ENCODE data around the gene C17orf113.
A peak's percentile ranks its signal among the peaks of the same experiment; 100 is the strongest.
"Not testable (repeated sequence)": the region's sequence is repeated elsewhere in the genome, so short reads cannot be mapped to it uniquely, and the experiment has no call there.

Gene C17orf113

GRCh38 chr17:42016411-42016831 is 34.0 kb downstream of the C17orf113 start:
- DNase-seq, result peak in 1 of 5 experiments; percentile 44

- DNase-seq, result not testable (repeated sequence)
These were observed 36.7 kb downstream of the C17orf113 start for GRCh38 chr17:42013740-42014139.

- DNase-seq, result not testable (repeated sequence)
These were observed 38.0 kb downstream of the C17orf113 start for GRCh38 chr17:42012363-42012762.

- DNase-seq, result no peak
These were observed 39.4 kb downstream of the C17orf113 start for GRCh38 chr17:42010898-42011516.

- DNase-seq, result not testable (repeated sequence)
These were observed 40.1 kb downstream of the C17orf113 start for GRCh38 chr17:42010266-42010680.

- no peak for DNase-seq
These were observed 41.2 kb downstream of the C17orf113 start for GRCh38 chr17:42009170-42009569.

GRCh38 chr17:42005166-42005565 is 45.2 kb downstream of the C17orf113 start:
- no peak for DNase-seq

GRCh38 chr17:42002792-42003301 is 47.6 kb downstream of the C17orf113 start:
- no peak for DNase-seq

GRCh38 chr17:42002175-42002791 is 48.1 kb downstream of the C17orf113 start:
- no peak for DNase-seq

GRCh38 chr17:42001729-42002128 is 48.7 kb downstream of the C17orf113 start:
- no peak for DNase-seq

- no peak for DNase-seq
These were observed 49.8 kb downstream of the C17orf113 start for GRCh38 chr17:42000413-42001133.

- no peak for DNase-seq
These were observed 51.9 kb downstream of the C17orf113 start for GRCh38 chr17:41998497-41998896.

GRCh38 chr17:41996855-41997164 is 53.6 kb downstream of the C17orf113 start:
- DNase-seq, result no peak

- DNase-seq, result no peak
These were observed 57.8 kb downstream of the C17orf113 start for GRCh38 chr17:41992576-41992975.

GRCh38 chr17:41989702-41990419 is 60.5 kb downstream of the C17orf113 start:
- no peak for DNase-seq

GRCh38 chr17:41988418-41988817 is 62.0 kb downstream of the C17orf113 start:
- no peak for DNase-seq
